Smooth muscle cell of the brain vasculature (primary cell): Measurements from ENCODE around the gene POLDIP2.
A peak's percentile ranks its signal among the peaks of the same experiment; 100 is the strongest.

Experiments used
- DNase-seq: peaks from one replicate; pipeline ENCODE4 v3.0.0-alpha.2; 2012; ENCODE audit warnings: low read depth, low spot score

Gene POLDIP2

DNA sequence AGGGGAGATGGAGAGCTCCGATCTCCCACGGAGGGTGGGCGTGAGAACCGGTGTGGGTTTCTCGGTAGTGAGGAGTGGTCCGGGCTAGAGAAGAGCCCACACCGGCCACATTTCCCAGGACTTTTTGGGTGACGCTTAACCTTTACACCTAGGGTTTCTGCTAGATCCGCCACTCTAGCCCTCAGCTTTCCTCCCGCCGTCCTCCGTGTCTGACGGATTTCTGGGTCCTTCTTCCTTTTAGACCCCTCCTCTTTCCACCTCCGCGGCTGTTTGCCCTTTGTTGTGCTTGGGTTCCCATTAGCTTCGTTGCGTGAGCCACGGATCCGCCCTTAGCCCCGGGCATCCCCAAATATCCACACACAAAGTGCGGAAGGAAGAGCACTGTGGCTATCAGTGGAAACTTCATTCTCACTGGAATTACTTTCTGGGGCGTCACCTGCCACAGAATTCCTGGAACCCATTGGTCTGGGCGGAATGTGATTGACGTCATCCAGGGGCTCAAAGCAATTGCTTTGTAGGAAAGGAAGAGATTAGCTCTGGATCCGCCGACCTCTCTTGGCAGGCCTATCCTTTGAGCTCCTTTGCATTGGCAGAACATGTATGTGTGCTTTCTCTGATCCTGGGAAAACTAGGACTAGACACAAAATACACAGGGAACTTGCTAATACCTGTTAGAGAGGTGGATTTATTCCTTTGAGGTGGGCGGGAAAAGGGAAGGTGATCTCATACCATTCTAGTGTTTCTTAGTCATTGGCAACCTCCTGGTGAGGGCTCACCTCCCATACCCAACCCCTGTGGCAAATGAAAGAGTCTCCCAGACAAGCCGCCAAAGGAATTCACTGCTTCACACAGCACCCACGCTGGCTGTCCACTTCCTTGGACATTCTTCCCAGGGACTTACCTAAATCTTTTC lies 21.1 kb downstream of the POLDIP2 start:
- DNase-seq: no peak

DNA sequence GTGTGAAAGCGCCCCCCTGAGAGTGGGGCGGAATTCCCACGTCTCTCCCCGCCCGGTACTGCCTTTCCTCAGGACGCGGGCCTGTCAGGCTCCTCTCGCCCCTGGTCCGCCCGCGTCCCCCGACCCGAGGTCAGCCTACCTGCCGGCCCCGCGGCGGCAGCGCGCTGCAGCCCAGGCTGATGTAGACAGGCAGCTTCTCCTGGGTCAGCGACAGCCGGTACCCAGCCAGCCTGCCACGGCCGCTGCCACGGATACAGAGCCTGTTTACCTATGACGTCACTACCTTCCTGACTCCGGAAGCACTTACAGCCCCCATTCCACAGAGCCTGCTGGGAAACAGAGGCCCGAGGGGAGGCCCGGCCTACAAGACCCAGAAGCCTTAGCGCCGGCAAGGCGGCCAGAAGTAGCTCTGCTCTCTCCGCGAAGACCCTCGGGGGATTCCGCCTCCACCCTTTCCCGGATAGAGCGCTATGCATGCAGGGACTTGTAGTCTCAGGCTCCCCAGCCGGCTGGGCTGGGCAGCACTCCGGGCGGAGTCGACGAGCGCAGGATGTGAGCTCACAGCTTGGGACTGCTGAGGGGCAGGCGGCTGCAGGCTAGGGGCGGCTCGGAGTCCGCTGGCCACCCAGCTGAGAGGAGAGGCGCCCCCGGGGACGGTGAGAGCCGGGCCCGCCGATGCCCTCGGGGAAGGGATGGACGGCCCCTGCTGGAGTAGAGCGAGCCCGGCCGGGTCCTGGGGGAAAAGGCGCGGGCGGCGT lies 21.9 kb downstream of the POLDIP2 start, which contains the start of the genes IFT20 and TNFAIP1:
Gene IFT20, minus strand, starts transcription at position 272 of the 758 bp plus-strand sequence. CDS start 3,487 bp downstream, outside the sequence.
Gene TNFAIP1, plus strand, starts transcription at position 561 of the 758 bp plus-strand sequence. CDS start 3,761 bp downstream, outside the sequence.
- DNase-seq: peak; percentile 100

DNA sequence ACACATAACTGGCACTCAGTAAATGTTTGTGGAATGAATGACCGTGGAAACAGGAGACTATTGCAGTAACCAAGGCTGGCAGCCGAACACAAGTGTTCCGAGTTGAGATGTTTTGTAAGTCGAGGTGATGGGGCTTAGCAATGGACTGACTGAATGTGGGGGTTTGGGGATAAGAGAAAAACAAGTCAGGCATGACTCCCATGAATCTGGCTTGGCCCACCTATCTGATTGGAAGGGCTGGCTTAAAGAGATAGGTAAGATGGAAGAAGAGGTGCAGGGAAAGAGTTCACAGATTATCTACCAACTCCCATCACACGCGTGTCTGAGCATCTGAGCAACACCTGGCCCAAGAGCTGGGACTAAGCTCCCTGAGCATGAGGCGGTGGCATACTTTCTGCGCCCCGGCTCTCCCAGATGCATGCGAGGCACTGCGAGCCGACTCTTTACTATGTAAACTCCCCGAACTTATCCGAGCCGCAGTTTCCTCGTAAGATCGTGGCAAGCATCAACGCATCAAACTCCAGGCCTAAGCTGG lies 22.6 kb downstream of the POLDIP2 start:
- DNase-seq: no peak

- no peak for DNase-seq
Measured at GRCh38 chr17:28334171-28334570, 23.2 kb downstream of the POLDIP2 start.

- no peak for DNase-seq
Measured at GRCh38 chr17:28333083-28333746, 24.1 kb downstream of the POLDIP2 start.

DNA sequence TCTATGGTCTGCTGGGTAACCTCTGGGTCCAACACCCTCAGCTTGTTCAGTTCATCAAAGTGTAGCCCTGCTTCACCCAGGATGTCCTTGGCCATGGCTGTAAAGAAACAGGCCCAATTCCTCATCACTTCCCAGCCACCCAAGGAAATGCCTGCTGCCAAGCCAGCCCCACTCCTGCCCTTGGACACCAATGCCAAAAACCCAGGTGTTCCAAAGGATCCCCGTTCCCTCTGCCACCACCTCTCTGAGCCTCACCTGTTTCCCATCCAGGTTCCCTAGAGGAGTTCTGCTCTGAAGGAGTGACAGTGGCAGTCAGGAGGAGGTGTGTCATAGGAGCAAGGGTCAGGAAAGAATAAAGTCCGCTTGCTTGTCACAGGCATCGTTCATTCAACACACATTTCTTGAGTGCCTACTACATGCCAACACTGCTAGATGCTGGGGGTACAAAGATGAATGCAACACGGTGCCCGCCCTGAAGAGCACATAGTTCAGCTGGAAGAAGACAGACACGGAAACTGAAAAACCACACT lies 25.4 kb downstream of the POLDIP2 start:
- no peak for DNase-seq

GRCh38 chr17:28330671-28331070 lies 26.7 kb downstream of the POLDIP2 start:
- DNase-seq: no peak

DNA sequence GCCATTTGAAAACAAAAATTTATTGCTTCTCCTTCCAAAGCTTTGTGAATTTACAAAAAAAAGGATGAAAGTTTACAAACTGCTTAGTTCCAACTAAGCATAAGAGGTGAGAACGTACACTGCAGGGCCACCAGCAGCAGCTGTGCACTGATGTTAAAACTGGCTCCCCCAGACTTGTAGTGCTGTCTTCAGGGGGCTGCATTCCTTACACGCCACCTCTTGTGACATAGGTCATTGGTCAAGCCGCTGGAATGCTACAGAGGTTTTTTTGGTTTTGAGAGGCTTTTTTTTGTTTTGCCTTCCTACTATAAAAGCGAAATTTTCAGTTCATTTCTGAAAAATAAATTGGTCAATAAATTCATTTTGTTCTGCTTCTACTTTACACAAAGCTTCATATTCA lies 29.0 kb downstream of the POLDIP2 start:
- no peak for DNase-seq

DNA sequence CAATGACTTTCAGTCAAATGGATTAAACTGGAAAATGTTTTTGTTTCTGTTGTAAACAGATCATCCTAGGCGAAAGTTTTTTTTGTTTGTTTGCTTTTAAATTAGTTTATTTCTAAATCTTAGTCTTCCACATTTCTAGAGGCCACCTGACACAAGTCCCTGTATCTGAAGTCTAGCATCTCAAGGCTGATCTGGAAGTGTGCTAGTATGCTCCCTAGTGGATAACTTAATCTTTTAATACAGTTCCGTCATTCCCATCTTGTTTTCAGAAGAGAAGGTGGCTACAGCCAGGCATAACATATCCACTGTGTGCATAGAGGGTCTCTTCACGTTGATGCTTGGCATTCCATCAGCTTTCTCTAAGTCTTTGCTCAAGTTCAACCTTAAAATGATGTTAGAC lies 29.6 kb downstream of the POLDIP2 start:
- no peak for DNase-seq

GRCh38 chr17:28327031-28327607 lies 30.2 kb downstream of the POLDIP2 start:
- DNase-seq: no peak

GRCh38 chr17:28326114-28326513 lies 31.2 kb downstream of the POLDIP2 start:
- no peak for DNase-seq

GRCh38 chr17:28325211-28325610 lies 32.1 kb downstream of the POLDIP2 start:
- no peak for DNase-seq

GRCh38 chr17:28324781-28325180 lies 32.5 kb downstream of the POLDIP2 start:
- DNase-seq: no peak

DNA sequence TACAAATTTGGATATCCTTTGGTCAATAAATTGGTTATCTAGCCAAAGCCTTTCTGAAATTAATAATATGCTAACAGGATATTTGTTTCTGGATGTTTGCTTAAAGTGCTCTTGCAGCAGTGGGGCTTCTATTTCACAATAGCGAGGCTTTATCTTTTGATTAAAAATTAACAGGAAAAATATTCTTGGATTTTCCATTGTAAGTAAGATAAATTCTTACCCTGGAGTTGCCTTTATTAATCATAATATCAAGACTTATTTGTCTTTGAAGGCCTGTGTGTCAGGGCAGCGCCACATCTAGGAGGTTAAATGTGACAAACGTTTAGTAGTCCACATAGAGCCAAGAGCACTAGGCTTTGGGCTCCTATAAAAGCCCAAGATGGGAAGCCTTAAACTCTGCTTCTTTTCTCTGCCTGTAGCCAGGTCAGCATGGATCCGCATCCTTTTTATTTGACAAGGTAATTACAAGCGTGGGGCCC lies 33.0 kb downstream of the POLDIP2 start:
- DNase-seq: no peak

- no peak for DNase-seq
Measured at GRCh38 chr17:28320215-28321061, 36.9 kb downstream of the POLDIP2 start.

DNA sequence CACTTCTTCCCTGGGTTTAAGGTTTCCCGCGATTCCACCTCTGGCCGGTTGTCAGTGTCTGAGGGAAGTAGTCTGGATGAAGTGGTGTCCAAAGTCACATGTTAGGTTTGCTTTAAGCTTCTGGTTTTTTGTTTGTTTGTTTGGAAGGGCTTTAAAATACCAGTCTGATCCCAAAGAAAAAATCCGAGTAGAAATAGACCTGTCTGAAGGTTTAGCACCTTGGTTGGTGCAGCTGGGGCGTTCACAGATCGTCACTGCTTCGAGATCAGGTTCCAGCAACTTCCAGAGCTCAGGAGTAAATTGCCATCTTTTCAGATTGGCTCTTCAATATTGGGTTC lies 37.8 kb downstream of the POLDIP2 start:
- no peak for DNase-seq

- DNase-seq: peak; percentile 94
Measured at GRCh38 chr17:28318759-28319597, 38.3 kb downstream of the POLDIP2 start, which contains the start of gene TMEM97. TMEM97 (plus strand) TSS chr17:28319200; CDS start chr17:28319240, 40 bp downstream.

DNA sequence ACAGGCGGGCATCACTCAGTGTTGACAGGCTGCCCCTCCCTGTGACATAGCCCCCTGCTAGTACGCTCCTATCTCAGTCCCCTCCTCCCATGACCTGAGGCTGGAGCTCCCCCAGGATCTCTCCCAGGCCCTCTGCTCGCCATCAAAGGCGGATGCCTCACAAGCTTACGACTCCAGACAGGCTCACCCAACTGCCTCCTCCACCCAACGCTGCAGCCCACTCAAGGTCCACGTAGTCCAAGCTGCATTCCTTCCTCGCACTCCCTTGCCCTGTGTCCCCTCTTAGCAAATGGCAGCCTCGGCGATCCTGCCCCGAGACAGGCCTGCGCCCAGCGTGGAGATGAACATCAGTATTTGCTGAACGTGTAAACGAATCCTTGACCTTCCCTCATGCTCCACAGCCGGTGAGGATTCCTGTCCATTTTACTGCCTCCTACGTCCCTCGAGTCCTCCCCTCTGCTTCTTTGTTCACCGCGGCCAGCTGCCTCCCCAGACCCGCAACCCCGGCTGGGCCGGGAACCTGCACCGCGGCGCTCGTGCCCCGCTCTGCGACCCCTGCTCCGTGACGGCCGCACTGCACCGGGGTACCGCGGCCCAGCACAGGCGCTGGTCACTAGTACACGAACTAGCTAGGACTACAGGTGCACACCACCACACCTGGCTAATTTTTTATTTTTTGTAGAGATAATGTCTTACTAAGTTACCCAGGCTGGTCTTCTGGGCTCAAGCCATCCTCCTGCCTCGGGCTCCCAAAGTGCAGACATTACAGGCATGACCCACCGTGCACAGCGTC lies 39.2 kb downstream of the POLDIP2 start:
- DNase-seq: no peak
